NK-92 treated with Interleukin-12 subunit alpha and Interleukin-12 subunit beta, amount 100 ng/mL, for 24 hours (cell line): Measurements from ENCODE around the gene TBX2.

Experiments
- DNase-seq: peaks from one replicate; lab custom pipeline; 2025; lab: John Stamatoyannopoulos, UW

TBX2 gene

DNA sequence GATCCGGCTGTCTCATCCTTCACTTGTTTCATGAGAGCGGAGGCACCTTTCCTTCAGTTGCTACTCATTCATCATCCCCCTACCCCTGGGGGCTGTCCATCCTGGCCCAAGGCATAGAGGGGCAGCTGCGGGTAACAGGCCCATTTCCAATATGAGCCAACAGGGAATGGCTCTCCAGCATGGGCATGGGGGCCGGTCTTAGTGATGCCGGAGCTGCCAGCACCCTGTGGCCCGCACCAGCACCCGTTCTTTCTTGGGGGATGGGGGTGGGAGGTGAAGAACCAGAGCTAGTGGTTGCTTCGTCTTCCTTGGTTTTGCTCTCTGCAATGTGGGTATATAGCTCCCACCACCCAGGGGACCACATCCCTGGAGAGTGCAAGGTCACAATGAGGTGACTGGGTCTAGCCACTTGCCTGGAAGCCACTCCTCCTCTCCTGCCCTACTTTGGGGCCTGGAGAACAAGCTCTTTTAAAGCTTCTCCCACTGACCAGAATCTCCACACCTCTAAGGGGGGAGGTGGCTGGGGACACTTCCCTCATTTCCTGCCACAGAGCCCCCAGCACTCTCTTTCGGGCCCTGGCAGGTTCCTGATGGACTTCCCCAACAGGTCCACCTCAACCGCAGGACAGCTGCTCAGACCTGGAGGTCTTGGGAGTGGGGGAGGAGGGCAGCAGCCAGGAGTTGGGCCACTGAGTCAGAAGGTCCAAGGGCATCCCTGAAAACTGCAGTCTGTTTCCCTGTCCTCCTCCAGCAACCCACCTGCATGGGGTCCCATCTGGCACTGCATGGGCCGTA, 11.9 kb upstream of the TBX2 start:
- DNase-seq = no peak

DNA sequence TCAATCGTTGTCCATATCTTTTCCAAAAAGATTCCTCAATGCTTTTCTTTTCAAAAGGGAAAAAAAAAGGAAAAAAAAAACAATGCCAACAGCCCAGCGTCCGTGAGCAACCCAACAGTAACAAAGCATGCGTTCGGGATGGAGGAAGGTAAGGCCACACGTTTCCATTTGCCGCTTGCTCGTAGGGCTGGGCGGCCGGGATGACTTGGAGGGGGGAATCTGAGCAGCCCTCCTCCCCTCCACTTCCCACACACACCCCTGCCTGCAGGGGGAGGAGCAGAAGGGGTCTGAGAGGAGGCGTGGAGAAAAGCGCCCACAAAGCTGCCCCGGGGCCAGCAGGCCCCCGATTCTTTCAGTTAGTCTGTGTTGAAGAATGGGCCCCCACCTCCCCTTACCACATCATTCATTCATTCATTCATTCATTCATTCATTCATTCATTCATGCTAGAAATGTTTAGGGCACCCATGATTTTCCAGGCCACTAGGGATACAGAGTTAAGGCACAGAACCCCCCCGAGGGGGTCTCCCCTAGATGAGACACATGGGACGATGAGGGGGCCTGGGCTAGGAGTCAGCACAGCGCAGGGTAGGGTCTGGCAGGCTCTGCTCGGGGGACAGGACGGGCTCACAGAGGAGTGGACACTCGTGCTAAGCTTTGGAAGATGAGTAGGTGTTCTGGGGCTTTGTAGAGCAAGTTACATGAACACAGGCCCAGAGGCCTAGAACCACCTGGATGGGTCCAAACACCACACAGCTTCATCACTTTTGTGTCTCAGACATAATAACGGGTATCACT, 10.9 kb upstream of the TBX2 start:
- no peak for DNase-seq

DNA sequence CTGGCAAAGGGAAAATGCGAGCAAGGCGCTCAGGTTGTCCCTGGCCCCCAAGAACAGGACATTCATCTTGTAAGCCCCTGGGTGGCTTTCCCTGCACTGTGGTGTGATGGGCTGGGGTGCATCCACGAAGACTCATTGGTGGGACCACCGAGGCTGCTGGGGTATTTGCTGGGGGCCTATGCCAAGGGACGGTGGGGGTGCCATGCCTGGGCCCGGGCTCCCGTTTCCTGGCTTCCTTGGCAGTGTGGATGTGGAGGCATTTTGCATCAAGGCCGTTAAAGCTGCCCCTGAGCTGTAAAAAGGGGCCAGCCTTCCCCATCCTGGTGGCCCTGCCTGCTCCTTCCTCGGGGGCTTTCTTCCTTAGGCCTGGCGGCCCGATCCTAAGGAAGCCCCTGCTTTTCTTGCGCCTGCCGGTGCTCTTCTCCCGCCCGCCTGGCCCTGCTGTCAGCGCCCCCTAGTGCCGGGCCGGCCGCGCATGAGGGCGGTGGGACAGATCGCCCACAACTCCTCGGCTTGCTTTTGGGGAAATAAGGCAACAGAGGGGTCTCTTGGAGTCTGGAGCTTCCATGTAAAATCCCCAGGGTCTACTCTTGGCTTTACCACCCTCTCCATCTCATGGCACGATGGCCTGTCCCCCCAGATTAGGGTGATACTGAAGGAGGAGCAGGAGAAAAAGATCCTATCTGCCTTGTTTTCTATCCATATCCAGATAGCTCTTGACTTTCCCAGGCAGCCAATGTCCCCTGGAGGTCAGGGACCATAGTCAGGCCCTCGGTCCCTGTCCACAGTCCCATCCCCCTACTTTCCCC, 9.8 kb upstream of the TBX2 start:
- no peak for DNase-seq

DNA sequence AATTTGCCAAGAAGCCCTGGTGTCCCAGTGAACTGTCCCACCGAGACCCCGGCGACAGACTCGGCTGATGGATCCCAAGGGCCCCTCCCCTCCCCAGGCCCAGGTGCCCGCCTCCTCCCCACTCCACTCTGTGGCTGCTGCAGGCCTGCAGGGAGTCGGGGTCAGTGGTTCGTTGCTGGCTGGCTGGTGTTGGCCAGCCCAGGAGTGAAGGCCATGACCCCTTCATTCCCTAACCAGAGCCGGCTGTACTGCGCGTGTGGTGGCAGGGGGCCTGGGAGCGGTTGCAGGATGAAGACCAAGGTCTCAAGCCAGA, 9.2 kb upstream of the TBX2 start:
- no peak for DNase-seq

DNA sequence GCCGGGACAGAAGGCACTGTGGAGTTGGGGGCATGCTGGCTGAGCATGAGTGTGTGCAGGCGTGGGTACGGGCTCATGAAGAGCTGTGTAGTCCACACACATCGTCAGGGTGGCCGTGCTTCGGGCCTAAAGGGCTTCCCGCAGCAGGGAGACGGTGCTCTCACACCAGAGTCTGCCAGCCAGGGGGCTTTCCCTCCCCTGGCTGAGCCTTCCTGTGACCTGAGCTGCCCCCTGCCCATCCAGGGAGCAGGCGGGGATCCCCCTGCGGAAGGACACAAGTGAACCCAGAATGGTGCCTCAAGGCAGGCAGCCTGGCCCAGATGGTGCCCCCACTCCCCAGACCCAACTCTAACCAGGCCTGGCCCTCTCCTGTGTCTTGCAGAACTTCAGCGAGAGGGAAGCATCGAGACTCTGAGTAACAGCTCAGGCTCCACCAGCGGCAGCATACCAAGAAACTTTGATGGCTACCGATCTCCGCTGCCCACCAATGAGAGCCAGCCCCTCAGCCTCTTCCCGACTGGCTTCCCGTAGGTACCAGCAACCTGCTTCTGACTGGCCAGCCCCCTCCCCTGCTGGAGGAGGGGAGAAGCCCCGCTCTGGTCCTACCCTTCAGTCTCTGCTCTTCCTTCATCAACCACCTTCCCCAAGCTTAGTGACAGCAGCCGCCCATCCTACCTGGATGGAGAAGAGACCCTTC, 7.9 kb upstream of the TBX2 start:
- no peak for DNase-seq

DNA sequence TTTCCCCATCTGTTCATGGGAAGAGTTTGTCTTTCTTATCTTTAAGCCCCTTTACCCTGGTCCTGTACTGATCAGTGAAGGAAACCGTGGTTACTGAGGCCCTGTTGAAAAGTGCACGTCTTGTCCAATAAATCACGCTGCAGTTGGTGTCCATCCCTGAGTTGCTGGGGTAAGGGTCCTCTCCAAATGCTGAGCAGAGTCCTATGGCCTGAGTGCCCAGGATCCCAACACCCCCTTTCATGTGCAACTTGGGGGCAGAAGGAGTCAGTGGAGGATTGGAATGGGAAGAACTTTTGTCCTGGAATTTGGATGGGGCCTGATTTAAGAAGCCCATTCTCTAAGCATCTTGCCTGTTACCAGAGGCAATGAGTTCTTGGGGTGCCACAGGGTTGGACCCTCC, 7.0 kb upstream of the TBX2 start:
- no peak for DNase-seq

DNA sequence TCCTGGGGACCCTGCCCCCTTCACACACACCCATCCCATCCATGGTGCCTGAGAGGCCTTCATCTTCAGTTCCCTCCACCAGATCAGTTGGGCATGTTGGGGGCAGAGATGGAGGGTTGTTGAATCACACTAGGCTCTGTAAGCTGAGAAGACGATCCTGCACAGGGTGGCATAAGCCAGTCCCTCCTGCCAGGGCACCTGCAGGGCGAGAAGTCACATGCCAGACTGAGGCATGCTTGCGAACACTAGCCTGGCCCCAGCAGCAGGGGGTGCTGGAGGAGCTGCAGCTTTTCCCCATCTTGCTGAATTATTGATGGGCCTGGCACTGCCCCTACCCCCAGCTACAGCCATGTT, 6.1 kb upstream of the TBX2 start:
- DNase-seq = no peak

DNA sequence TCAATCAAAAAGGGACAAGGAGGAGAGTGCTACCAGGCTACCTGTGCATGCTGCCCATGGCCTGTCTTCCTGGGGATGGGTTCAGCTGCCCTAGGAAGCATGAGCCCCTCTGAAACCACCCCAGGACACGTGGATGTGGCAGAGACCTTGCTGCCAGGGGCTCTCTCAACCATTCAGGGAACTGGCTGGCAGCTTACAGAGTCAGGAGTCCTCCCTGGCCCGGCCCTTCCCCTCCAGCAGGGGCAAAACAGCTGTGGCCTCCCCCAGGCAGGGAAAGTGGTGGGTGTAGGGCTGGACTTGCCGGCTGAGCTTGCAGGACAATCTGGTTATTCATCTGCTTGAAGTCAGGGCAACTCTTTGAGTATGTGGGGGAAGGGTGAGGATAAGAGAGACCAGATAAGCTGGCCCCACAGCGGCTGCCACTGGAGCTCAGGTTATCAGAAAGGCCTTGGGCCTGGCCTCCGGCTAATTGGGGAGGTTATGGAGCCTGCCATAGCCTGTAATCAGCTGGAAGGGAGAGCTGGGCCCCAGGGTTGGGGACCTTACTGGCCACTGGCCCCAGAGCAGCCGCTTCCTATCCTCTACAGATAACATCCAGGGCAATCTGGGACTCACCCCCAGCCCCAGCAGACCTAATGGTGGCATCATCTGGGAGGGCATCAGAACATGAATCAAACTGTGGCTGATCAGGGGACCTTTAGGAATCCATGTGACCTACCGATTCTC, 5.6 kb upstream of the TBX2 start:
- no peak for DNase-seq

DNA sequence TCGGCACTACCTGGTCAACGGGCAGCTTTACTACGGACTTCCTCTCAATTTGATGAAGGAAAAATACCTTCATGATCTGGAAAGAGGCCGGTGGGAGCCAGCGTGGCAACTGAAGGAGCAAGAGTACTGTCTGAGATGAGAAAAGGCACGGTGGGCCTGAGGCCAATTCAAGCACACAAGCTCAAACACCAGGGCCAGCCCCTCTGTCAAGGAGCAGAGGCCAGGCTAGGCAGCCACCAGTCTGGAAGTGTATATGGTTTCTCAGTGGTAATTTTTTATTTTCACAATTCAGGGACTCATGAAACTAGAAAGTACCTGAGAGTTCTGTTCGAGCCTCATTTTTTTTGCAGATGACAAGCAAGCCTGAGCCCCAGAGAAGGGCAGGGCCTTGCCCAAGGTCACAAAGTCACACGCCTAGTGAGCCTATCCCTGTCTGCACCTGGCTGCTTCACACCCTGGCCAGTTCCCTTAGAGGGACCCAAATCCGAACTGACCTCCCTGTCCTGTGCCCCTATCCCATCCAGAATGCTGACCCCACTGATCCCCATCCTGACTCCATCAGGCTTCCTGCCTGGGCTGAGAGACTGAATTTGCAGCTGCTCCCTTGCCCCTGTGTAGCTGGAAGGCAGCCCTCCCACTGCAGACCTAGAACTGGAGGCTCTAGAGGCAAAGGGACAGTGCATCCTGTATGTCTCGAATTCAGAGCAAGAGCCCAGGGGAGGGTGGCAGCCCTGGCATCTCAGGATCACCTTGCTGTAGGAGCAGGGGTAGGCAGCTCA, 4.8 kb upstream of the TBX2 start:
- DNase-seq = no peak

DNA sequence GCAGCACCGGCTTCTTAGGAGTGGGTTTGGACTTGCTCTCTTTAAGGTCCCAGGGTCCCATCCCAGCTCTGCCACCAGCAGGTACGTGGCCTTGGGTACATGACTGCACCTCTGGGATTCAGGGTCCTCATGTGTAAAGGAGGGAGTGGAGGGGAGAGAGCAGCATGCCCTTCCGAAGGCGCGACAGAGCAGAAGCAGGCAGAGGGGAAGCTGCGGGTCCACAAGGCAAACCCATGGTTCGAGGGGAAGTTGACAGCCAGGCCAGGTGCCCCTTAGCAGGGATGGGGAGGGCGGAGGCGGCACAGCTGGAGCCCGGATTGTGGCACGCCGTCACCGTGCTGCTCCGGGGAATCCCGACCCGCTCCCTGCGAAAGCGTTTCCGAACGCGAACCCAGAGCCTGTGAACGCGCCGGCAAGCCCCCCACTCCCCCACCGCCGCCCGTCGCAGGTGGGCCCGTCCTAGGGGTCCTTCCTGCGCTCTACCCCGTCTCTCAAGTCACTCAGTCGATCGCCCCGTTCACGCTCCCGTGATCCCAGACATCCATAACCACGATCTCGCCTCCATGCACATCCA, 4.1 kb upstream of the TBX2 start:
- no peak for DNase-seq

DNA sequence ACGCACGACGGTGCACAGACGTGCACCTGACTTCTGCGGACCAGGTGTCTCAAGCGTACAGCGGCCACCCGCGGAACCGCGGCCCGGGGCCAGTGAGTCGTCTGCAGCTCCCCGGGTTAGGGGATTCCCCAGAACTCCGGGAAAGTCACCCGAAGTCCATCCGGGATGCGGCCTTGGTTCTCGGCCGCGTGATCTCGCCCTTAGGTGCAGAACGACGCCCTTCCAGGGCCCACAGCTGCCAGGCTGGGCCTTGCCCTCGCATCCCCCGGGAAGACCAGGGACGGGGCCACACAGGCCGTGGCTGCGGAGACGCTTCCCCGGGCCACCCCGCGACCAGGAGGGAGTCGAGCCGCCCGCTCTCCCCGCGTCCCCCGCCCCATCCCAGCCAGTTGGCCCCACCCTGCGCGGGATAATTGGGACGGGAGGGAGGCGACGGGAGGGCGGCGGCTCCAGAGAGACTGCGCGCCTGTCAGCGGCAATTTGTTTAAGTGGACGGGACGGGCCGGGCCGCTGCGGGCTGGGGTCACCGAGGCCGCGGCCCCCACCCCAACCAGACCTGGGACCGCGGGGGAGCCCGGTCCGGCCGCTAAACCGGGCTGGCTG, 3.6 kb upstream of the TBX2 start:
- no peak for DNase-seq

DNA sequence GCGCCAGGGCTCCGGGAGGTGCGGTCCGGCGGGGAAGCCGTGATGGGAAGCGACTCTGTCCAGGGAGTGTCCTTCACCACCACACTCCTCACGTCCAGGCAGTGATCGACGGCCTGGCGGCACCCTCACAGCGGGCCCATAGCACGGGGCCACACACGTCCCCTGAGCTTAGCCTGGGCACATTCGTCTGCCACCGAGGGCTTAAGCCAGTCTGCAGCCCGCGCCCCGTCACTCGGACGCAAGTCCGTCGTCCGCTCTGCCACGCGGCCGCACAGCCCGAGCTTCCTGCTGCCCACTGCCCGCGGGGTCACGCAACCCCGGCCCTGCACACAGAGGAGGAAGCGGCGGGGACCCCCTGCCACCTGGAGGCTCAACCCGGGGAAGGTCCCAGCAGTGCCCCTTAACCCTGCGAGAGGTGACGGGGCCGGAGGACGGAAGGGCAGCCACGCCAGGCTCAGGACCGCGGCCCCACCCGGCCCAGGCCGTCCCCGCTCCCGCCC, 3.0 kb upstream of the TBX2 start:
- no peak for DNase-seq

DNA sequence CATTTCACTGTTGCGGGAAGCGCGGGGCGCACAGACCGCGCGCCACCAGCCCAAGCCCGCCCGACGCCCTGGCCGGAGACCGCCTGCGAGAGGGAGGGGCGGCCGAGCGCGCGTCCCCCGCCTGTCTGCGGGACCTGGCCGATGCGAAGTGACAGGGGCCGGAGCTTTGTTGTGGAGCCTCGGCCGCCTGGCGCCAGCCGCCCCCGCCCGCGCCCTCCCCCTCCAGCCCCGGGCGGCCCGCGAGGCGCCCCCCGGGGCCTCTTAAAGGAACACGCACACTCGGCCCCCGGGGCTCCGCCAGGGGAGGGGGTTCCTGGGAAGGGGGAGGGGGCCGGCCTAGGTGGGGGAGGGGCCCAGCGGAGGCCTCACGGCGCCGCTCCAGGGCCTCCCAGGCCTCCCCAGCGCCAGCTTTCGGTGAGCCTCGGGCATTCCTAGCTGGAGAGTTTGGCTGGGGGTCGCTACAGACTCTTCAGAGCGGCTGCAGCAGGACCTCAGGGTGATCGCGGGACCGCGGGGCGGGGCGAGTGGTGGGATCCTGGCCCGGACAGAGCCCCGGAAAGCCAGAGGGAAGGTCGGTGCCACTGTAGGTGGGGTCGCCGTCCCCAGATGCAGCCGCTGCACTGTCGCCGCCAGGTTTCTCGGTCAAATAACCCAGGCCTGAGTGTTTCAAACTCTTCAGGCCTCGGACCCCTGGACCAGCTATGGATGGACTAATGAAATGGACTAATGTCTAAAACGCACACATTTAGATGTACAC, 2.4 kb upstream of the TBX2 start:
- no peak for DNase-seq

DNA sequence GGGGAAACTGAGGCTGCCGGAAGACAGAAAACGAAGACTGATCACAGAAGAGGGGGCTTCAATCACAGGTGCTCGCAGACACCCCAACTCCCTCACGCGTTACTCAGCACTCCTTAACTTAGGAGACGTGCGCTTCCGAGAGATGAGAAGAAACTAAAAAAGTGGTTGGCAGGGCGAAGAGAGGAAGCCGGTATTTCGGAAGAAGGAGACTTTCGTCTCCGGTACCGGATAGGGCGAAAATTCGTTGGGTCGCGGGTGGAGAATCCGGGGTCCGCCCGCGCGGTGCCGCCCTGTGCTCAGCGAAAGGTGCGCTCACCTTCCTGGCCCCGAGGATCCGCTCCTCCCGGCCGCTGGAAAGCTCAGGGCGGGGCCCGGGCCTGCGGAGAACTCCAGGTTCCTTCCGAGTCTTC, 917 bp upstream of the TBX2 start:
- DNase-seq = no peak

DNA sequence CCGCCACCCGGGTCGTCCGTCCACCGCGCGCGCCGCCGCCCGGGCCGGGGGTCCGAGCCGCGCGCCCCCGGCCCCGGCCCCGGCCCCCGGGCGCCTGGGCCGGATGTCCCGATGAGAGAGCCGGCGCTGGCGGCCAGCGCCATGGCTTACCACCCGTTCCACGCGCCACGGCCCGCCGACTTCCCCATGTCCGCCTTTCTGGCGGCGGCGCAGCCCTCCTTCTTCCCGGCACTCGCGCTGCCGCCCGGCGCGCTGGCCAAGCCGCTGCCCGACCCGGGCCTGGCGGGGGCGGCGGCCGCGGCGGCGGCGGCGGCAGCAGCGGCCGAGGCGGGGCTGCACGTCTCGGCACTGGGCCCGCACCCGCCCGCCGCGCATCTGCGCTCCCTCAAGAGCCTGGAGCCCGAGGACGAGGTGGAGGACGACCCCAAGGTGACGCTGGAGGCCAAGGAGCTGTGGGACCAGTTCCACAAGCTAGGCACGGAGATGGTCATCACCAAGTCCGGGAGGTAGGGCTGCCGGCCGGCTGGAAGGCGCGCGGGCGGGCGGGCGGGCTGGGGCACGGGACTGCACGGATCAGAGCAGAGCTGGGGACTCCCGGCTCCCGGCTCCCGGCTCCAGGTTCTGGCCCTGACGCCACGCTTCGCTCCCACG, 548 bp downstream of the TBX2 start:
- no peak for DNase-seq

DNA sequence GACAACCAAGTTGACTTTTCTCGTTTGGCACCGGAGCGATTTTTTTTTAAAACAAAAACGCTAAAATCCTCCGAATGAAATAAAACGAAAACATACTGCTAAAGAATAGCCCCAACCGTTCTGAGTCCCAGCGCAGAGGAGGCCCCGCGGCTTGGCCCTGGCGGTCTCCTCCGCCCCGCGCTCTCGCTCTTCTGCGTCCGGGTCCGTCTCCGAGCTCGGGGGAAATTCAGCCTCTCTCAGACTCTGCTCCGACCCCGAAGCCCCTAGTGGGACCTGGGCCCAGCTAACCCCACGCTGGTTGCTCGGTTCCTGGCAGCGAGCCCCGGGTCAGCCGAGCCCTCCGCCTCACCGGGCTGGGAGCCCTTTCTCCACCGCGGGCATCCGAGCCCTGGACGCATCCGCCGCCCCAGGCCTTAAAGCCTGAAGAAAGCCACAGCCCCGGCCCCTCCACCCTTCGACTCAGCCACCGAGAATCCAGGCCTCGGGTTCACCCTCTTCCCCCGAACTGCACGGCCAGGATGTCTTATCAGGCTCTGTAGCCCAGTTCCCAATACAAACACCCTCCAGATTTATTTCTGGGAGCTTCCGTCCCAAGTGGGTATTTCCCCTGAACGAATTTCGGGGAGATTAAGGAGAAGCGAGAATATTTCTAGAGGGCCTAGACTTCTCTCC, 1.2 kb downstream of the TBX2 start:
- DNase-seq = no peak

DNA sequence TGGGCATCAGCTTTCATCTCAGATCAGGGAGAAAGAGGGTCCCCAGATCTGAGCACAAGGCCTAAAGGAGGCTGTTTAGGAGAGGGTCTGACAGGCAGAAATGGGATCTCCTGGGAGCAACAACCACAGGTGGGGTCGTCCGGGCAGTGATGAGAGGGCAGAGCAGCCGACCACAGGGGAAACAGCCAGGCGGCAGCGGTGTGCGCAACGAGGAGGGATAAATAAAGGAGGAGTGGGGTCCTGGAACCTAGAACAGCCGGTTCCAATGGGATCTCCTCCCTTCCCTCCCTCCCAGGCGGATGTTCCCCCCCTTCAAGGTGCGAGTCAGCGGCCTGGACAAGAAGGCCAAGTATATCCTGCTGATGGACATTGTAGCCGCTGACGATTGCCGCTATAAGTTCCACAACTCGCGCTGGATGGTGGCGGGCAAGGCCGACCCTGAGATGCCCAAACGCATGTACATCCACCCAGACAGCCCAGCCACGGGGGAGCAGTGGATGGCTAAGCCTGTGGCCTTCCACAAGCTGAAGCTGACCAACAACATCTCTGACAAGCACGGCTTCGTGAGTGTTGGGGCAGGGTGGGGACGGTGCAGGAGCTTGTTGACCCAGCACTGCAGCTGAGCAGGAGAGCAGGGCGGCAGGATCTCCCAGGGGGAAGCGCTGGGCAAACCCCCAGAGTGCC, 1.9 kb downstream of the TBX2 start:
- no peak for DNase-seq
